ENCODE measurements around the gene HSPA1A. TPM values are rescaled to one million over a fixed set of nuclear protein-coding genes. Genes with fewer than 3 reads are reported as not detected.
"Not testable (repeated sequence)": the region's sequence is repeated elsewhere in the genome, so short reads cannot be mapped to it uniquely, and the experiment has no call there.

The HSPA1A gene
- total RNA-seq, 1 experiment from 2014 or later, result 108 TPM

GRCh38 chr6:31780507-31781243 is 34.7 kb upstream of the HSPA1A start:
- no peak for DNase-seq (ENCODE audit: low read depth)

GRCh38 chr6:31781244-31782125 is 33.9 kb upstream of the HSPA1A start:
- no peak for DNase-seq (ENCODE audit: low read depth)

GRCh38 chr6:31782126-31782855 is 33.1 kb upstream of the HSPA1A start:
- no peak for DNase-seq (ENCODE audit: low read depth)

GRCh38 chr6:31784098-31784925 is 31.0 kb upstream of the HSPA1A start:
- DNase-seq (ENCODE audit: low read depth), result no peak

- DNase-seq (ENCODE audit: low read depth), result no peak
Observed at GRCh38 chr6:31785475-31785874, 29.9 kb upstream of the HSPA1A start.

GRCh38 chr6:31791324-31792089 is 23.8 kb upstream of the HSPA1A start:
- DNase-seq (ENCODE audit: low read depth), result peak; percentile 55

GRCh38 chr6:31792090-31792374 is 23.3 kb upstream of the HSPA1A start:
- no peak for DNase-seq (ENCODE audit: low read depth)

GRCh38 chr6:31792761-31793171 is 22.6 kb upstream of the HSPA1A start:
- peak; percentile 91 for DNase-seq (ENCODE audit: low read depth)

GRCh38 chr6:31793927-31794245 is 21.5 kb upstream of the HSPA1A start:
- not testable (repeated sequence) for DNase-seq (ENCODE audit: low read depth)

- no peak for DNase-seq (ENCODE audit: low read depth)
Observed at GRCh38 chr6:31794294-31794865, 21.0 kb upstream of the HSPA1A start.

GRCh38 chr6:31794866-31795615 is 20.3 kb upstream of the HSPA1A start:
- peak; percentile 60 for DNase-seq (ENCODE audit: low read depth)

- peak; percentile 87 for DNase-seq (ENCODE audit: low read depth)
Observed at GRCh38 chr6:31795616-31796298, 19.6 kb upstream of the HSPA1A start, which contains the start of gene VARS1. Gene VARS1, minus strand, starts transcription at chr6:31795752. Its CDS starts 535 bp downstream, at chr6:31795217.

GRCh38 chr6:31796993-31797385 is 18.4 kb upstream of the HSPA1A start:
- DNase-seq (ENCODE audit: low read depth), result no peak

- DNase-seq (ENCODE audit: low read depth), result no peak
Observed at GRCh38 chr6:31797588-31797987, 17.8 kb upstream of the HSPA1A start.

- DNase-seq (ENCODE audit: low read depth), result no peak
Observed at GRCh38 chr6:31799781-31800180, 15.6 kb upstream of the HSPA1A start.

- DNase-seq (ENCODE audit: low read depth), result not testable (repeated sequence)
Observed at GRCh38 chr6:31801031-31801927, 14.1 kb upstream of the HSPA1A start.

GRCh38 chr6:31805939-31806469 is 9.3 kb upstream of the HSPA1A start:
- DNase-seq (ENCODE audit: low read depth), result no peak
